Neural cell (in vitro differentiated cells): ENCODE results near the gene AGBL3. TPM values are rescaled to one million over a fixed set of nuclear protein-coding genes. Genes with fewer than 3 reads are reported as not detected.

Experiments used
- H2AFZ ChIP-seq: fragments of 200-600, 300-800 bp; sonication (generic), shearing (Covaris generic); 2 replicates; pipeline ENCODE4 v1.6.0; 2014; ENCODE audit warnings: low read depth, mild to moderate bottlenecking, antibody characterized with exemption, low read length, moderate library complexity
- H3F3A ChIP-seq: fragments of 200-600 bp; shearing (Covaris generic); 2 replicates; pipeline ENCODE4 v1.6.1; 2016; ENCODE audit warnings: mild to moderate bottlenecking, moderate library complexity, mixed read lengths, antibody characterized with exemption, low read length; ENCODE audit not compliant: insufficient read depth, poor library complexity, severe bottlenecking
- H3K27ac ChIP-seq: fragments of 200-600, 300-800 bp; sonication (generic), shearing (Covaris generic); 2 replicates; pipeline ENCODE4 v1.5.1; 2014; ENCODE audit warnings: mild to moderate bottlenecking, low read length, moderate library complexity
- H3K27me3 ChIP-seq: fragments of 300-800, 200-600 bp; sonication (generic), shearing (Covaris generic); 2 replicates; pipeline ENCODE4 v1.6.0; 2014; ENCODE audit warnings: mild to moderate bottlenecking, low read depth, low read length, moderate library complexity; ENCODE audit not compliant: insufficient read depth
- H3K36me3 ChIP-seq: fragments of 300-800, 200-600 bp; sonication (generic), shearing (Covaris generic); 2 replicates; pipeline ENCODE4 v1.5.1; 2014; ENCODE audit warnings: mild to moderate bottlenecking, antibody characterized with exemption, low read length, moderate library complexity; ENCODE audit not compliant: insufficient read depth
- H3K4me2 ChIP-seq: fragments of 300-800, 200-600 bp; sonication (generic), shearing (Covaris generic); 2 replicates; pipeline ENCODE4 v1.6.0; 2014; ENCODE audit warnings: mild to moderate bottlenecking, low read length
- H3K4me3 ChIP-seq: fragments of 300-800, 200-600 bp; sonication (generic), shearing (Covaris generic); 2 replicates; pipeline ENCODE4 v1.5.1; 2014; ENCODE audit warnings: mild to moderate bottlenecking, low read length, moderate library complexity
- H3K79me2 ChIP-seq: fragments of 200-600 bp; shearing (Covaris generic); replicated peaks from 2 replicates; pipeline ENCODE4 v1.6.0; 2014; ENCODE audit warnings: mild to moderate bottlenecking, low read length, moderate library complexity; ENCODE audit not compliant: insufficient read depth
- H3K9ac ChIP-seq: fragments of 300-800, 200-600 bp; sonication (generic), shearing (Covaris generic); 2 replicates; pipeline ENCODE4 v1.6.1; 2016; ENCODE audit warnings: mild to moderate bottlenecking, low read length, mixed read lengths
- H3K9me2 ChIP-seq: fragments of 200-600 bp; shearing (Covaris generic); 2 replicates; pipeline ENCODE4 v1.6.1; 2016; ENCODE audit warnings: mild to moderate bottlenecking, low read length, mixed read lengths; ENCODE audit not compliant: insufficient read depth
- H3K9me3 ChIP-seq: fragments of 200-600, 300-800 bp; sonication (generic), shearing (Covaris generic); 2 replicates; pipeline ENCODE4 v1.6.1; 2016; ENCODE audit warnings: mild to moderate bottlenecking, mixed run types, low read length, moderate library complexity, mixed read lengths
- H4K20me1 ChIP-seq: fragments of 200-600 bp; shearing (Covaris generic); 2 replicates; pipeline ENCODE4 v1.6.1; 2016; ENCODE audit warnings: mild to moderate bottlenecking, mixed run types; ENCODE audit not compliant: insufficient read depth
- EP300 ChIP-seq: fragments of 450-650 bp; conservative IDR thresholded peaks from 2 replicates; pipeline ENCODE4 v1.6.1; 2014; ENCODE audit warnings: antibody characterized with exemption, mild to moderate bottlenecking, moderate library complexity; ENCODE audit not compliant: poor library complexity, severe bottlenecking
- EZH2 ChIP-seq: fragments of 200-600, 300-800 bp; shearing (Covaris generic), sonication (generic); IDR thresholded peaks from 2 replicates; pipeline ENCODE4 v1.6.1; 2014; ENCODE audit warnings: antibody characterized with exemption, low read length, borderline replicate concordance, mild to moderate bottlenecking; ENCODE audit not compliant: insufficient read depth, poor library complexity, severe bottlenecking
- MXI1 ChIP-seq: fragments of 450-650 bp; conservative IDR thresholded peaks from 2 replicates; pipeline ENCODE4 v1.6.1; 2014; ENCODE audit warnings: antibody characterized with exemption, mild to moderate bottlenecking; ENCODE audit not compliant: poor library complexity, severe bottlenecking
- POLR2AphosphoS5 ChIP-seq: IDR thresholded peaks from 2 replicates; pipeline ENCODE4 v1.6.1; 2012
- RAD21 ChIP-seq: fragments of 450-650 bp; conservative IDR thresholded peaks from 2 replicates; pipeline ENCODE4 v1.6.1; 2014; ENCODE audit warnings: antibody characterized with exemption, mild to moderate bottlenecking, moderate library complexity
- SMC3 ChIP-seq: fragments of 450-650 bp; conservative IDR thresholded peaks from 2 replicates; pipeline ENCODE4 v1.6.1; 2014; ENCODE audit warnings: antibody characterized with exemption, mild to moderate bottlenecking, moderate library complexity; ENCODE audit not compliant: poor library complexity
- TAF1 ChIP-seq: IDR thresholded peaks from 2 replicates; pipeline ENCODE4 v1.6.1; 2012; ENCODE audit warnings: low read depth
- polyA plus RNA-seq: library from polyadenylated mRNA; depleted of rRNA; stranded (reverse); fragments of >200 nt; gene quantifications from 2 replicates; pipeline ENCODE4 v1.2.3, GENCODE V29; 2014
- TF ChIP-seq, protein P1 (sequence below): fragments of 450-650 bp; IDR thresholded peaks from 2 replicates; pipeline ENCODE4 v1.5.1; 2014; ENCODE audit warnings: antibody characterized with exemption, mild to moderate bottlenecking, moderate library complexity; ENCODE audit not compliant: poor library complexity, severe bottlenecking
- TF ChIP-seq, protein P2 (sequence below): IDR thresholded peaks from 2 replicates; pipeline ENCODE4 v1.6.1; 2012; ENCODE audit warnings: borderline replicate concordance

Gene AGBL3
- polyA plus RNA-seq, 1 donor from 2014 or later: 9.5 TPM

- Histone ChIP-seq H3K9ac (no peak overlapping the region), H3K9me3 (no peaks in the 10 kb centered on the region), H3K79me2 (no peaks in the 10 kb centered on the region), H3K4me3 (no peak overlapping the region), H4K20me1 (no peaks in the 10 kb centered on the region), H3K36me3 (peaks cover 6% of the 10 kb centered on the region), H3F3A (no peaks in the 10 kb centered on the region), H3K27me3 (no peaks in the 10 kb centered on the region), H3K9me2 (no peaks in the 10 kb centered on the region), H3K27ac (no peak overlapping the region), H2AFZ (no peak overlapping the region), H3K4me2 (no peak overlapping the region)
- TF ChIP-seq, protein P1, sequence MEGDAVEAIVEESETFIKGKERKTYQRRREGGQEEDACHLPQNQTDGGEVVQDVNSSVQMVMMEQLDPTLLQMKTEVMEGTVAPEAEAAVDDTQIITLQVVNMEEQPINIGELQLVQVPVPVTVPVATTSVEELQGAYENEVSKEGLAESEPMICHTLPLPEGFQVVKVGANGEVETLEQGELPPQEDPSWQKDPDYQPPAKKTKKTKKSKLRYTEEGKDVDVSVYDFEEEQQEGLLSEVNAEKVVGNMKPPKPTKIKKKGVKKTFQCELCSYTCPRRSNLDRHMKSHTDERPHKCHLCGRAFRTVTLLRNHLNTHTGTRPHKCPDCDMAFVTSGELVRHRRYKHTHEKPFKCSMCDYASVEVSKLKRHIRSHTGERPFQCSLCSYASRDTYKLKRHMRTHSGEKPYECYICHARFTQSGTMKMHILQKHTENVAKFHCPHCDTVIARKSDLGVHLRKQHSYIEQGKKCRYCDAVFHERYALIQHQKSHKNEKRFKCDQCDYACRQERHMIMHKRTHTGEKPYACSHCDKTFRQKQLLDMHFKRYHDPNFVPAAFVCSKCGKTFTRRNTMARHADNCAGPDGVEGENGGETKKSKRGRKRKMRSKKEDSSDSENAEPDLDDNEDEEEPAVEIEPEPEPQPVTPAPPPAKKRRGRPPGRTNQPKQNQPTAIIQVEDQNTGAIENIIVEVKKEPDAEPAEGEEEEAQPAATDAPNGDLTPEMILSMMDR: no peak
- TF ChIP-seq MXI1: no peak
- TF ChIP-seq, protein P2, sequence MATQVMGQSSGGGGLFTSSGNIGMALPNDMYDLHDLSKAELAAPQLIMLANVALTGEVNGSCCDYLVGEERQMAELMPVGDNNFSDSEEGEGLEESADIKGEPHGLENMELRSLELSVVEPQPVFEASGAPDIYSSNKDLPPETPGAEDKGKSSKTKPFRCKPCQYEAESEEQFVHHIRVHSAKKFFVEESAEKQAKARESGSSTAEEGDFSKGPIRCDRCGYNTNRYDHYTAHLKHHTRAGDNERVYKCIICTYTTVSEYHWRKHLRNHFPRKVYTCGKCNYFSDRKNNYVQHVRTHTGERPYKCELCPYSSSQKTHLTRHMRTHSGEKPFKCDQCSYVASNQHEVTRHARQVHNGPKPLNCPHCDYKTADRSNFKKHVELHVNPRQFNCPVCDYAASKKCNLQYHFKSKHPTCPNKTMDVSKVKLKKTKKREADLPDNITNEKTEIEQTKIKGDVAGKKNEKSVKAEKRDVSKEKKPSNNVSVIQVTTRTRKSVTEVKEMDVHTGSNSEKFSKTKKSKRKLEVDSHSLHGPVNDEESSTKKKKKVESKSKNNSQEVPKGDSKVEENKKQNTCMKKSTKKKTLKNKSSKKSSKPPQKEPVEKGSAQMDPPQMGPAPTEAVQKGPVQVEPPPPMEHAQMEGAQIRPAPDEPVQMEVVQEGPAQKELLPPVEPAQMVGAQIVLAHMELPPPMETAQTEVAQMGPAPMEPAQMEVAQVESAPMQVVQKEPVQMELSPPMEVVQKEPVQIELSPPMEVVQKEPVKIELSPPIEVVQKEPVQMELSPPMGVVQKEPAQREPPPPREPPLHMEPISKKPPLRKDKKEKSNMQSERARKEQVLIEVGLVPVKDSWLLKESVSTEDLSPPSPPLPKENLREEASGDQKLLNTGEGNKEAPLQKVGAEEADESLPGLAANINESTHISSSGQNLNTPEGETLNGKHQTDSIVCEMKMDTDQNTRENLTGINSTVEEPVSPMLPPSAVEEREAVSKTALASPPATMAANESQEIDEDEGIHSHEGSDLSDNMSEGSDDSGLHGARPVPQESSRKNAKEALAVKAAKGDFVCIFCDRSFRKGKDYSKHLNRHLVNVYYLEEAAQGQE: no peak
- no peak for TF ChIP-seq EP300
- TF ChIP-seq POLR2AphosphoS5: no peak
- TF ChIP-seq EZH2: no peak
- TF ChIP-seq TAF1: no peak
These were observed 12.8 kb downstream of the AGBL3 start for GRCh38 chr7:134999136-134999535.

- Histone ChIP-seq H3K36me3 (peaks cover 6% of the 10 kb centered on the region), H3K27me3 (no peaks in the 10 kb centered on the region), H3K79me2 (no peaks in the 10 kb centered on the region), H3K9me3 (no peaks in the 10 kb centered on the region), H3F3A (no peaks in the 10 kb centered on the region), H3K9ac (no peak overlapping the region), H3K4me3 (no peak overlapping the region), H4K20me1 (no peaks in the 10 kb centered on the region), H3K9me2 (no peaks in the 10 kb centered on the region), H3K4me2 (no peak overlapping the region), H3K27ac (no peak overlapping the region), H2AFZ (no peak overlapping the region)
- TF ChIP-seq POLR2AphosphoS5 (no peak), RAD21 (no peak), TAF1 (no peak), EP300 (no peak), SMC3 (no peak), MXI1 (no peak)
- TF ChIP-seq, protein P2: no peak
- TF ChIP-seq, protein P1: no peak
These were observed 15.3 kb downstream of the AGBL3 start for GRCh38 chr7:135001390-135002165.
